Measurements from ENCODE around the gene KIF26A.
A peak's percentile ranks its signal among the peaks of the same experiment; 100 is the strongest.

KIF26A gene

GRCh38 chr14:104138098-104138717 is at the start of gene KIF26A:
Gene KIF26A, plus strand, starts transcription at chr14:104138587. Its CDS starts 136 bp downstream, at chr14:104138723.
- DNase-seq: no peak

DNA sequence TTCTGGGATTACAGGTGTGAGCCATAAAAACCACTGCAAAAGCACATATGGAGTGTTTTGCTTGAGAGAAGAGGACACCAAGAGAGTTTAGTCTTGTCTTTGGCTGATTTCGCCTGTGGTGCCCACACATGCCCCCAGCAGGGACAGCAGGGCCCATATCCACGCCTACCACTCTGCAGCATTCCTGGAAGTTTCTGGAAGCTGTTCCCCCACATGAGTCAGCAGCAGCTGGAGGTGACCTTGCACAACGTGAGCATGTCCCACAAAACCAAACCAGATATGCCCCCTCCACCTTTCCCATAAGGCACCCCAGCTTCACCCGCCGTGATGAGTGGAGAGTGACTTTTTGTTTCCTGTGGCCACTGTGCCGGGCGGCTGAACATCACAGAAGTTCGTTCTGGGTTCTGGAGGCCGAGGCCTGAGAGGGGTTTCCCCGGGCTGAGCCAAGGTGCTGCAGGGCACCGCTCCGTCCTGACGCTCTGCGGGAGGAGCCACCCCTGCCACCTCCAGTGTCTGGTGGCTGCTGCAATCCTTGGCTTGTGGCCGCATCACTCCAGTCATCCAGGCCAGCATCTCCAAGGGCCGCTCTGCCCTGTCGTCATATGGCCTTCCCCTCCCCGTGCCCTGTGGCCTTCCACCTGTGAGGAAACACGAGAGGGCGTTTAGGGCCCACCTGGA is 48.2 kb upstream of the KIF26A start:
- no peak for DNase-seq

DNA sequence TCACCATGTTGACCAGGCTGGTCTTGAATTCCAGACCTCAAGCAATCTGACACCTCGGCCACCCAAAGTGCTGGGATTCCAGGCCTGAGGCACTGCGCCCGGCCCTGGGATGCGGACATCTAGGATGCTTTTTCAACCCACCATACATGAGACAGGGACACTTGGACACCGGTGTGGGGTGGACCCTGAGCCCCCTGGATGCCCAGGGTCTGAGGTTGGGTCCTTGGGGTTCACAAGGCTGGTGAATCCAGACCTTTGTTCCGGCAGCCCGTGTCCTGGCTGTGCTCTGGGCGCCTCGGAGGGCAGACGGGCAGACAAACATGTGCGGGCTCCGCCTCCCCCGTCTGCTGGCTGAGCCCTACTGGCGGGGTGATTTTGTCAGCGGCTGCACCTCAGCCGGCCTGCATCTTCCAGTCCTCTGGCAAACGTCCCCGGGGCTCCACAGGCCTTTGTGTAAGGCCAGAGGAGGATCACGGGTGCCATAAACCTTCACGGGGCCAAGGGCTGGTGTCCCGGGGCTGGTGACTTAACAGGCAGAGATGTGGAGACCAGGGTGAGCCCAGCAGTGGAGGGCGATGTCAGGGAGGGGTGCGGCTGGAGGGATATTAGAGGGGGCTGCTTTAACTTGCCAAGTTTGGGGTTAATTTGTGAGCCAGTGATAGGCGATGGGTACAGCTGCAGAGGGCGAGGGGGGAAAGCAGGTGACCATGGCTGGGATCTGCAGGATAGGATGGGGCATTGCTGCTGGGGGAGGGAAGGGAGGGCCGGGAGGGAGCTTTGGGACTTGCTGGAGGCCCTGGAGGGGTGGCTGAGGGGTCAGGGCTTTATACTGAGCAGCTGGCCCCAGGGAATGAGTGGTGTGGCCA is 47.1 kb upstream of the KIF26A start:
- DNase-seq: no peak

DNA sequence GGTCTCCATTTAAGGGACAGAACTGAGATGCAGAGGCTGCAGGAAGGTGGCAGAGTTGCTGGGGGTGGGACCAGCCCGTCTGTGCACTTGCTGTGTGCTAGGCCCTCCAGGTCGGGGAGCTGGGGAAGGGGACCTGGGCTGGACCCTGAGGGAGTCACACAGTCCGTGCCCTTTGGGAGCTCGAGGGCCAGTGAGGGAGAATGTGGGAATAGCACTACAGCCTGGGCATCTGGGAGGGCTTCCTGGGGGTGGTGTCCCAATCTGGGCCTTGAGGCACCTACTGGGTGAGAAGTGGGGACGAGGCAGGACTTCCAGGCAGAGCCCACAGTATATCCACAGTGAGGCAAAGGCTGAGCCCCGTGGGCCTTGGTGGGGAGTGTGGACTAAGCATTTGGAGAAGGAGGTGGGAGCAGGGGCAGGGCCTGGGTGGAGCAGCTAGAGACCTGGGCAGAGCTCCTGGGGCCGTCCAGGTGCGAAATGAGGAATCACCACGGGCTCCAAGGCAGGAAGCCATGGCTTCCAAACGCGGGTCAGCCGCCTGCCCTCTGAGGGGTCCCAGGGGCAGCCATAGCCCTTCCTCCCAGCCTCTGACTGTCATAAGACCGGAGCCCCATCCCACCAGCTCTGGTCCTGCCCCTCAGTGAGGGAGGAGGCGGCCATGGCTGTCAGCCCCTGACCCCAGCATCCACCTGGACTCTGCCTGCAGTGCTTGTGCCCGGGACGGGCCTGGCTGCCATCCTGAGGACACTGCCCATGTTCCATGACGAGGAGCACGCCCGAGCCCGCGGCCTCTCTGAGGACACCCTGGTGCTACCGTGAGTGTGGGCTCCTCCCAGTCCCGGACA is 46.2 kb upstream of the KIF26A start:
- no peak for DNase-seq

DNA sequence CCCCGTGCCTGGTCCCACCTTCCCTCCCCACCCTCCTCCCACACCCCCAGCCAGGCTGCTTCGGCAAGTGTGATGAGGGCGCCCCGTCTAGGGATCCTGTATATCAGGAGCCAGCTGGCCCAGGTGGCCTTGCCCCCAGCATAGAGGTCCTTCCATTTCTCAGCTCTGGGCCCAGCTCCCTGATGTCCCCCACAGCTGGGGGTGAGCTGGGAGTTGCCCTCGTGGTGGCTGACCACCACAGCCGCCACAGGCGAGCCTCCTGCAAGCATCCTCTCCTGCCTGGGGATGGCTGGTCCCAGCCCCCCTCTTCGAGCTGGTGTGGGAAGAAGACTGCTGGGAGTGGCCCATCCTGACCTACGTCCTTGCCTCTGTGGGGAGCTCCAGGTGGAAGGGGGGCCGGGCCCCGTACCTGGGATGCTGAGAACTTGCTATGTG is 45.4 kb upstream of the KIF26A start:
- DNase-seq: no peak

GRCh38 chr14:104093366-104094055 is 44.9 kb upstream of the KIF26A start:
- no peak for DNase-seq

GRCh38 chr14:104094056-104094708 is 44.2 kb upstream of the KIF26A start:
- no peak for DNase-seq

GRCh38 chr14:104094709-104095425 is 43.5 kb upstream of the KIF26A start:
- DNase-seq: peak; percentile 75

- no peak for DNase-seq
Measured at GRCh38 chr14:104095426-104096310, 42.7 kb upstream of the KIF26A start.

DNA sequence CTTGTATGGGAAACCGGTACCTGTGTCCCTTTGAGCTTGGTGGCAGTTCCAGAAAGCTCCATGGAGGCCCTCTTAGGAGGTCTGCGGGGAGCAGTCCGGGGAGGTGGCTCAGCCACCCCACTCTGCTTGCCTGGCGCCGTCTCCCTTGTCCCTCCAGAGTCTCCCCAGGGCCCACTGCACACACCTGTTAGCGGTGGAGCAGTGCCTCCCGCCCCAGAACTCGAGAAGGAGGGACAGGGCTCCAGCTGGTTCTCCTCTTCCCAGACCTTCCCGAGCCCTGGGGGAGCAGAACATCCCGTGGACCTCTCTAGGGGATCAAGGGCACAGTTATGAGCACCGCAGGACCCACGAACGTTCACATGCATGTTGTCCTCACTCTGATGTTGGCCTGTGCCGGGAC is 42.1 kb upstream of the KIF26A start:
- no peak for DNase-seq

- no peak for DNase-seq
Measured at GRCh38 chr14:104096751-104097700, 41.4 kb upstream of the KIF26A start.

DNA sequence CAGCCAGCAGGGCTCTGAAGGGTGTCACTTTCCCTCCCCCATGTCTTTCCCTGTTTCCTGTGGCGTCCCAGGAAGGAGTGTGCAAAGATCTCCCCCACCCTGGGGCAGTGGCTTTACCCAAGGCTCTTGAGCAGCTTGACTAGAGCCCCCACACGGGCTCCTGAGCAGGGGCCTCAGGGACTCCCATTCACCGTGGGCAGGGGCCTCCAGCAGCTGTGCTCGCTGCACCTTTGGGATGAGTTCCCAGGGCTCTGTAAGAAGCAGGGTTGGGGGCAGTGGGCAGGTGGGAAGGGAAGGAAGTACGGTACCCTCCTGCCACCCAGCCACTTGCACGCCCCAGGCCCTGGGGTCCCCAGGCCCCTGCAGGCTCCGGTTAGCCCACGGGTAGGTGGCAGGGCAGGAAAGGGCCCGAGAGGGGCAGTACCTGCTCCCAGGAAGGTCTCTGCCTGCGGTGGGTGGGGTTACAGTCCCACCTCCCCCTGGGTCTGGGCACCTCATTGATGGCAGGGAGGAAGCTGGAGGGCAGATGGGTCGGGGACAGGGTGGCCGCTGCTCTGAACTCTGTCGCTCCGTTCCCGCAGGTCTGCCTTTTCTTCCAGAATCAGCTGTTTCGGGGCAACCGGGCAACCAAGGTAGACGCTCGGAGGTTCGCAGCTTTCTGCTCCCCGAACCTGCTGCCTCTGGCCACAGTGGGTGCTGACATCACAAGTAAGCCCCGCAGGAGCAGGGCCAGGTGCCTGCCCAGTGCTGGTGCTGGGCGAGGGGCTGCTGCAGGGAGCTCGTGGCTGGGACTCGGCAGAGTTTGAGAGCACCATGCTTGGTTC is 39.9 kb upstream of the KIF26A start:
- no peak for DNase-seq

- no peak for DNase-seq
Measured at GRCh38 chr14:104099096-104100041, 39.0 kb upstream of the KIF26A start.

- no peak for DNase-seq
Measured at GRCh38 chr14:104100171-104101085, 38.0 kb upstream of the KIF26A start.

DNA sequence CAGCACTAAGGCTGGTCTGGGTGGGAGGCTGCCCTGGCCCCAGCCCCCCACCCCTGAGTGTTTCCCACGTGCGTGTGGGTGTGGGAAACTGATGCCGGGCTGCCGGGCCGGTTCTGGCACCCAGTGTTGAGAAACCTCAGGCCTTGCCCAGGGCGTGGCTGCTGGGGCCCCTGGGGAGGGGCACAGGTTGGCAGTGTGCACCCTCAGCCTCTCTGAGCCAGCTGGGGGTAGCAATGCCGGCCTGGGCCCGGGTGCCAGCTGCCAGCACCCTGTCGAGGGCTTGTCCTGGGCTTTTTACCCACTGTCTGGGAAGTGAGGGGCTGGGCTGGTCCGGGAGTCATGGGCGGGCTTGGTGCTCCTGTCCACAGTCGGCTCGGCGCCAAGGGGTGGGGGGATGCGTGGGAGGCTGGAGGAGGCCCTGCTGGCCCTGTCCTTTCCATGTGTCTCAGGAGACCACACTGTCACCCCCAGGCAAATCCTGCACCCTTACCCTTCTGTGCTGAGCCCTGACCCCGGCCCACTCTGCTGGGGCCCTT is 37.2 kb upstream of the KIF26A start:
- no peak for DNase-seq
